PFSK-1 (cell line): ENCODE results near the gene ETFB. TPM values are rescaled to one million over a fixed set of nuclear protein-coding genes. Genes with fewer than 3 reads are reported as not detected.

ENCODE experiments used
- FOXP2 ChIP-seq: optimal IDR thresholded peaks from 2 replicates; pipeline ENCODE3; 2011; ENCODE audit warnings: borderline replicate concordance, control low read depth, inconsistent platforms; ENCODE audit not compliant: insufficient read depth; ENCODE audit errors: extremely low read length, extremely low read depth
- POLR2AphosphoS5 ChIP-seq: IDR thresholded peaks from 2 replicates; pipeline ENCODE4 v1.6.1; 2012; ENCODE audit warnings: low read depth, mild to moderate bottlenecking, control low read depth, low read length, moderate library complexity
- SIN3A ChIP-seq: IDR thresholded peaks from 2 replicates; pipeline ENCODE4 v1.6.1; 2012; ENCODE audit warnings: mild to moderate bottlenecking, low read length, moderate library complexity, borderline replicate concordance; ENCODE audit not compliant: insufficient read depth
- TAF1 ChIP-seq: IDR thresholded peaks from 2 replicates; pipeline ENCODE4 v1.6.1; 2012; ENCODE audit warnings: low read length, control low read depth, borderline replicate concordance; ENCODE audit not compliant: insufficient read depth
- polyA plus RNA-seq: library from polyadenylated mRNA; unstranded; fragments of >200 nt; gene quantifications from one replicate; pipeline ENCODE4 v1.2.1, GENCODE V29; 2012; ENCODE audit warnings: low read depth, missing spikeins; ENCODE audit not compliant: insufficient read length
- TF ChIP-seq, protein P1 (sequence below), 2 experiments: IDR thresholded peaks; 2 replicates each; pipeline versions ENCODE4 v1.6.1 to v1.8.0; 2011 to 2012; ENCODE audit warnings: low read depth in 2 of 2, low read length in 2 of 2, control low read depth in 1 of 2, inconsistent platforms in 1 of 2, mild to moderate bottlenecking in 1 of 2, moderate library complexity in 1 of 2; ENCODE audit not compliant: insufficient read depth in 1 of 2

Gene ETFB
- 192 TPM for polyA plus RNA-seq

DNA sequence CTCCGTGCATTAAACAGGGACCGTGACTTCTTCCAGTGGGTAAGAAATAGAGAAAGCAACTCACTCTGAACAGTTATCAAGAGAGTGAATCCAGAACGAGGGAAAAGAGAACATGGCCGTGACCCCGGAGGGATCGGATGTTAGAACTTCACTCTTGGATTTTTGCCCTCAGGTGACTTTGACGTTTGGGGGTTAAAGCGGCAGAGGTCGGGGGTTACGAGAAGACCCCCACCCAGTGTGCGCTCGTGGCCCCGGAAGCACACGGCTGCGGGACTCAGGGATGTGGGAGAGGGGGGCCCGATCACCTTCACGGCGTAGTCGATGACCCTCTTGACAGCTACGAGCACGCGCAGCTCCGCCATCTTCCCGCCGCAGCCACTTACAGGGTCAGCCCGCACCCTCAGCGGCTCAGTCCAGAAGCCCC, at the start of gene ETFB:
Gene ETFB (minus strand): TSS at position 424 of the 424 bp plus-strand sequence. CDS start 62 bp downstream, at position 362.
- TF ChIP-seq POLR2AphosphoS5 (peak; percentile 7; the same call in 1 of the 2 replicates), FOXP2 (no peak), SIN3A (no peak), TAF1 (0 out of 2 replicates have a peak, but pooled peaks have one; percentile 13)
- TF ChIP-seq, protein P1, sequence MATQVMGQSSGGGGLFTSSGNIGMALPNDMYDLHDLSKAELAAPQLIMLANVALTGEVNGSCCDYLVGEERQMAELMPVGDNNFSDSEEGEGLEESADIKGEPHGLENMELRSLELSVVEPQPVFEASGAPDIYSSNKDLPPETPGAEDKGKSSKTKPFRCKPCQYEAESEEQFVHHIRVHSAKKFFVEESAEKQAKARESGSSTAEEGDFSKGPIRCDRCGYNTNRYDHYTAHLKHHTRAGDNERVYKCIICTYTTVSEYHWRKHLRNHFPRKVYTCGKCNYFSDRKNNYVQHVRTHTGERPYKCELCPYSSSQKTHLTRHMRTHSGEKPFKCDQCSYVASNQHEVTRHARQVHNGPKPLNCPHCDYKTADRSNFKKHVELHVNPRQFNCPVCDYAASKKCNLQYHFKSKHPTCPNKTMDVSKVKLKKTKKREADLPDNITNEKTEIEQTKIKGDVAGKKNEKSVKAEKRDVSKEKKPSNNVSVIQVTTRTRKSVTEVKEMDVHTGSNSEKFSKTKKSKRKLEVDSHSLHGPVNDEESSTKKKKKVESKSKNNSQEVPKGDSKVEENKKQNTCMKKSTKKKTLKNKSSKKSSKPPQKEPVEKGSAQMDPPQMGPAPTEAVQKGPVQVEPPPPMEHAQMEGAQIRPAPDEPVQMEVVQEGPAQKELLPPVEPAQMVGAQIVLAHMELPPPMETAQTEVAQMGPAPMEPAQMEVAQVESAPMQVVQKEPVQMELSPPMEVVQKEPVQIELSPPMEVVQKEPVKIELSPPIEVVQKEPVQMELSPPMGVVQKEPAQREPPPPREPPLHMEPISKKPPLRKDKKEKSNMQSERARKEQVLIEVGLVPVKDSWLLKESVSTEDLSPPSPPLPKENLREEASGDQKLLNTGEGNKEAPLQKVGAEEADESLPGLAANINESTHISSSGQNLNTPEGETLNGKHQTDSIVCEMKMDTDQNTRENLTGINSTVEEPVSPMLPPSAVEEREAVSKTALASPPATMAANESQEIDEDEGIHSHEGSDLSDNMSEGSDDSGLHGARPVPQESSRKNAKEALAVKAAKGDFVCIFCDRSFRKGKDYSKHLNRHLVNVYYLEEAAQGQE (IDR thresholded peaks at IDR 0.05; ENCODE audit: insufficient read depth in 1 of 2, low read depth in 2 of 2, low read length in 2 of 2), result 0 out of 4 replicates have a peak, but pooled peaks of 1 of the 2 experiments have one; percentile 18

DNA sequence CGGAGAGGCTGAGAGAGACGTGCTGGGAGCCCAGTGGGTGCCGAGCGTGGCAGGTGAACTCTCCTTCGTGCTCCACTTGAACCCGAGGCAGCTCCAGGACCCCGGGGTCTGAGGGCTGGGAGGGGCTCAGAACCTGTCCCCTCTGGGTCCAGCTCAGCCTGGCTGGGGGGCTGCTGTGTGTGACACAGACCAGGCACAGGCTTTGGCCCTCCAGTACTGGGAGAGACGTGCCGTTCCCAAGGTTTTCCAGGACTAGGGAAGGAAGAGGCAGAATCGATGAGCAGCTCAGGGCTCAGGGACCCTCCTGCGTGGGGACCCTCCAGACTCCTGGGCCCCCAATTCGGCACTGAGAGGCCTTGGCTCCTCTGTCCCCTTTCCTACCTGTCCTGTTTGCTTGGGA, 49.0 kb upstream of the ETFB start:
- TF ChIP-seq SIN3A, result no peak
- TF ChIP-seq, protein P1 (IDR thresholded peaks at IDR 0.05; ENCODE audit: insufficient read depth in 1 of 2, low read depth in 2 of 2, low read length in 2 of 2), result no peak
- TF ChIP-seq FOXP2, result no peak
- TF ChIP-seq TAF1, result no peak
- TF ChIP-seq POLR2AphosphoS5, result no peak

DNA sequence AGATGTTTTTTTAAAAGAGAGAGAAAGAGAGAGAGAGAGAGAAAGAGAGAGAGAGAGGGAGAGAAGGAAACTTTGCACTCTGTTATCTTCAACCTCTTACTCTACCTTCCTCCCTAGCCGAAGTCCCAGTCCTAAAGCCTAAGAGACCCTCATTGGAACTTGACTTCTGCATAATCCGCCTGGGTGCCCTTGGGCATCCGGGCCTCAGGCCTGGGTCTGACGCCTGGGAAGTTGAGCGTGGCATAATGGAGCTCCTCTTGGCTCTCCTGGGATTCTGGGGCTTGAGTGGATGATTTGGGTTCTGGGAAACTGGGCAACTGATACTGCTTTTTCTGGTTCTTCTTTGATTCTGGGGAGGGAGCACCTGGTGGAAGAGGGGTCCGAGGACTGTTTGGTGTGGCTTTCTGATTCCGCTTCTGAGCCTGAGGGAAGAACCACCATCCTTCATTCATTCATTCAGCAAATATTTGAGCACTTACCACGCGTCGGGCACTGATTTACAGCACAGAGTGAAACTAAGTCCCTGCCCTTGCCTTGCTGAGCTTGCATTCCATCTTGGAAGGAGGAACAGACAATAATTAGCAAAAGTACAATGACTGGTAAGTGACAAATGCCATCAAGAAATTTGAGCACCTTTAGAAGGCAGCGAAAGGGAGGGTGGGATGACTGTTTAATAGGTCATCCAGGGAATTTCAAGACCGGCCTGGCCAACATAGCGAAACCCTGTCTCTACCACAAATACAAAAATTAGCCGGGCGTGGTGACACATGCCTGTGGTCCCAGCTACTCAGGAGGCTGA, 45.0 kb upstream of the ETFB start:
- TF ChIP-seq, protein P1 (IDR thresholded peaks at IDR 0.05; ENCODE audit: insufficient read depth in 1 of 2, low read depth in 2 of 2, low read length in 2 of 2), result no peak
- TF ChIP-seq FOXP2 (no peak), SIN3A (no peak), POLR2AphosphoS5 (no peak), TAF1 (no peak)

DNA sequence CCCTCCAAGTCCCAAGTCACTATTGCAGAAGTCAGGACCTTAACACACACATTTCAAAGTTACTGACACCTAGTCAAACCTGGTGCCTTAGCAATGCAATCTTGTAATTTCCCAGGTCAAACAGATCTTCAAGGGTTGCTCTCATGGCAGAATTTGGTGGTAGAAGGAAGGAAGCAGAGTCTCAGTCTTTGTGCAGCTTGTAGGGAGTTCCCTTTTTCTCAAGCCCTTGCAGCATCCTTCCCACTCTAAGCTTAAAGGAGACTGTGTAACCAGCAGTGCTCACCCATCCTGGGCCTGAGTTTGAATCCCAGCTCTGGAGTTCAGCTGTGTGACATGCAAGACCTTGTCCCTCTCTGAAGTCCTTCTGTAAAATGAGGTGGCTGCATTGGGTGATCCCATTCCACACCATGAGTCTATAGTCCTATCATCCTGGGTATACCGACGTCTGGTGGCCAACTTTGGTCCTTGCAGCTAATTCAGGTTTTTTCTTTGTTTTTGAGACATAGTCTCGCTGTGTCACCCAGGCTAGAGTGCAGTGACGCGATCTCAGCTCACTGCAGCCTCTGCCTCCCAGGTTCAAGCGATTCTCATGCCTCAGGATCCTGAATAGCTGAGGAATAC, 41.4 kb upstream of the ETFB start:
- no peak for TF ChIP-seq FOXP2
- no peak for TF ChIP-seq TAF1
- TF ChIP-seq, protein P1 (IDR thresholded peaks at IDR 0.05; ENCODE audit: insufficient read depth in 1 of 2, low read depth in 2 of 2, low read length in 2 of 2), result no peak
- no peak for TF ChIP-seq POLR2AphosphoS5
- TF ChIP-seq SIN3A, result no peak
